Right ventricle myocardium superior (tissue), 1 donor: Measurements from ENCODE around the gene S100A2. TPM values are rescaled to one million over a fixed set of nuclear protein-coding genes. Genes with fewer than 3 reads are reported as not detected.
A peak's percentile ranks its signal among the peaks of the same experiment; 100 is the strongest.

Source experiments
- ATAC-seq: fragments of 200-7000 bp; cut with Tn5 transposase; one replicate; pipeline ENCODE4 v1.9.1; 2020; ENCODE audit warnings: mild to moderate bottlenecking; ENCODE audit not compliant: poor library complexity
- DNase-seq: peaks from one replicate; pipeline ENCODE4 v3.0.0-alpha.2; 2020
- intact Hi-C: fragments of 100-400 bp; cut with DNase I; formaldehyde crosslinking; loops from one replicate; pipeline ENCODE4 v1.11.2; 2022
- long read RNA-seq: library from polyadenylated mRNA; unstranded; transcript quantifications from one replicate; pipeline ENCODE4 v2.0.0, GENCODE V29; 2021
- total RNA-seq: library from RNA; stranded (reverse); fragmentation: NEBNext Ultra II Directional; extraction: Animal tissue kit (Norgen Biotek cat#: 25700); gene quantifications from one replicate; pipeline ENCODE4 v1.2.1, GENCODE V29; 2021
- donor health status: DM: no; HTN: yes; CAD: no; lungs with severe emphysema.

The S100A2 gene
- 2.3 TPM for total RNA-seq
- long read RNA-seq, result 0 reads

GRCh38 chr1:153565529-153566374 lies at the start of gene S100A2:
TSS of gene S100A2 (minus strand) at chr1:153565844. CDS start at chr1:153563877, 1,967 bp downstream.
- ATAC-seq (peak; percentile 34), DNase-seq (no peak)
- intact Hi-C loops, result loop anchor here (2.0 kb wide), 1 partner anchor 57 kb away; no protein-coding TSS in a partner anchor

- ATAC-seq, result no peak
- no peak for DNase-seq
- intact Hi-C loops, result no loop called here
Observed at GRCh38 chr1:153615406-153615805, 49.8 kb upstream of the S100A2 start.

- intact Hi-C loops, result no loop called here
- DNase-seq (no peak), ATAC-seq (no peak)
Observed at GRCh38 chr1:153614906-153615305, 49.3 kb upstream of the S100A2 start.

GRCh38 chr1:153614189-153614900 lies 48.7 kb upstream of the S100A2 start:
- intact Hi-C loops, result no loop called here
- no peak for ATAC-seq
- DNase-seq, result no peak

GRCh38 chr1:153613406-153613805 lies 47.8 kb upstream of the S100A2 start:
- intact Hi-C loops, result no loop called here
- DNase-seq (no peak), ATAC-seq (no peak)

- intact Hi-C loops, result no loop called here
- peak; percentile 86 for DNase-seq
- peak; percentile 86 for ATAC-seq
Observed at GRCh38 chr1:153612755-153613331, 47.2 kb upstream of the S100A2 start, which contains the start of gene S100A16. TSS of gene S100A16 (minus strand) at chr1:153613137. CDS start at chr1:153608151, 4,986 bp downstream.

GRCh38 chr1:153612111-153612754 lies 46.6 kb upstream of the S100A2 start:
- ATAC-seq (peak; percentile 11), DNase-seq (no peak)
- intact Hi-C loops, result no loop called here

GRCh38 chr1:153611356-153611755 lies 45.7 kb upstream of the S100A2 start:
- intact Hi-C loops, result no loop called here
- DNase-seq (no peak), ATAC-seq (no peak)

GRCh38 chr1:153610811-153611301 lies 45.2 kb upstream of the S100A2 start:
- intact Hi-C loops, result no loop called here
- DNase-seq, result no peak
- no peak for ATAC-seq

- DNase-seq (no peak), ATAC-seq (no peak)
- intact Hi-C loops, result no loop called here
Observed at GRCh38 chr1:153610334-153610733, 44.7 kb upstream of the S100A2 start.

GRCh38 chr1:153609585-153609907 lies 43.9 kb upstream of the S100A2 start:
- no peak for ATAC-seq
- intact Hi-C loops, result no loop called here

GRCh38 chr1:153608742-153609584 lies 43.3 kb upstream of the S100A2 start:
- intact Hi-C loops, result no loop called here

More at GRCh38 chr1:153609585-153609907, 43.9 kb upstream of the S100A2 start:
- DNase-seq, result no peak

GRCh38 chr1:153608089-153608682 lies 42.5 kb upstream of the S100A2 start:
- intact Hi-C loops, result no loop called here
- DNase-seq, result no peak
- ATAC-seq, result no peak

More at GRCh38 chr1:153608742-153609584, 43.3 kb upstream of the S100A2 start:
- peak; percentile 86 for DNase-seq
- peak; percentile 62 for ATAC-seq

GRCh38 chr1:153607381-153607780 lies 41.7 kb upstream of the S100A2 start:
- DNase-seq (no peak), ATAC-seq (no peak)
- intact Hi-C loops, result no loop called here

- intact Hi-C loops, result no loop called here
- no peak for DNase-seq
- no peak for ATAC-seq
Observed at GRCh38 chr1:153606194-153606593, 40.5 kb upstream of the S100A2 start.

- DNase-seq (no peak), ATAC-seq (no peak)
- intact Hi-C loops, result no loop called here
Observed at GRCh38 chr1:153602749-153603148, 37.1 kb upstream of the S100A2 start.

GRCh38 chr1:153599847-153600246 lies 34.2 kb upstream of the S100A2 start:
- ATAC-seq (no peak), DNase-seq (no peak)
- intact Hi-C loops, result no loop called here
